Gastroesophageal sphincter (tissue), 4 donors: ENCODE results near the gene TMBIM4. TPM values are rescaled to one million over a fixed set of nuclear protein-coding genes. Genes with fewer than 3 reads are reported as not detected.

Source experiments
- ATAC-seq: fragments of 150-250 bp; one replicate; pipeline ENCODE4 v1.9.1; 2016; ENCODE audit warnings: mild to moderate bottlenecking, moderate library complexity
- H3K27ac ChIP-seq, 4 donors: fragments of 200-600 bp; sonication (generic) in 3 of 4; 1 replicate in 3 of 4; 2 replicates in 1 of 4; pipeline ENCODE4 v1.5.1; 2016 to 2019
- H3K27me3 ChIP-seq: fragments of 200-600 bp; sonication (generic); one replicate; pipeline ENCODE4 v1.5.1; 2019
- H3K36me3 ChIP-seq, 2 donors: fragments of 200-600 bp; sonication (generic); one replicate each; pipeline ENCODE4 v1.5.1; 2019; ENCODE audit warnings: control low read depth in 1 of 2
- H3K4me1 ChIP-seq, 3 donors: fragments of 200-600 bp; sonication (generic); 1 replicate in 2 of 3; 2 replicates in 1 of 3; pipeline ENCODE4 v1.5.1; 2016 to 2019; ENCODE audit warnings: control low read depth in 2 of 3
- H3K4me3 ChIP-seq, 2 donors: fragments of 200-600 bp; sonication (generic); one replicate each; pipeline ENCODE4 v1.5.1; 2019; ENCODE audit warnings: mild to moderate bottlenecking in 1 of 2, moderate library complexity in 1 of 2
- H3K9me3 ChIP-seq, 3 donors: fragments of 200-600 bp; sonication (generic); one replicate each; pipeline ENCODE4 v1.5.1; 2017 to 2019; ENCODE audit warnings: control low read depth in 2 of 3
- EP300 ChIP-seq: sonication (generic); formaldehyde crosslinking; IDR thresholded peaks from one replicate; pipeline ENCODE4 v1.6.1; 2017; ENCODE audit warnings: antibody characterized with exemption, mild to moderate bottlenecking
- POLR2A ChIP-seq, 2 donors: fragments of 450-650 bp; IDR thresholded peaks; one replicate each; pipeline ENCODE4 v1.6.1; 2017; ENCODE audit warnings: antibody characterized with exemption in 2 of 2, mild to moderate bottlenecking in 2 of 2, moderate library complexity in 1 of 2
- POLR2AphosphoS5 ChIP-seq: sonication (generic); formaldehyde crosslinking; IDR thresholded peaks from one replicate; pipeline ENCODE4 v1.6.1; 2017; ENCODE audit warnings: antibody characterized with exemption
- WGBS, 2 donors: methylation state at CpG; one replicate each; pipeline ENCODE4 v1.1.5; 2018; ENCODE audit warnings: low coverage in 1 of 2; 5-methylcytosine and 5-hydroxymethylcytosine counted together
- total RNA-seq, 4 donors: library from RNA; depleted of rRNA; stranded (reverse); fragments of >200 nt; gene quantifications; one replicate each; pipeline ENCODE4 v1.1.0, GENCODE V29; 2016
- TF ChIP-seq, protein P1 (sequence below), 4 experiments: fragments of 200-600 bp in 2 of 4; fragments of 450-650 bp in 2 of 4; sonication (generic) in 1 of 4; IDR thresholded peaks; one replicate each; pipeline ENCODE4 v1.5.1; 2017 to 2019; ENCODE audit warnings: antibody characterized with exemption in 4 of 4, mild to moderate bottlenecking in 2 of 4, moderate library complexity in 2 of 4

The TMBIM4 gene
- total RNA-seq, 4 donors from 2014 or later, result 150 to 162 (median 156) TPM

- H3K9me3 ChIP-seq, result no peaks in the 10 kb centered on the region
- no peak overlapping the region for H3K27ac ChIP-seq
- TF ChIP-seq, protein P1, sequence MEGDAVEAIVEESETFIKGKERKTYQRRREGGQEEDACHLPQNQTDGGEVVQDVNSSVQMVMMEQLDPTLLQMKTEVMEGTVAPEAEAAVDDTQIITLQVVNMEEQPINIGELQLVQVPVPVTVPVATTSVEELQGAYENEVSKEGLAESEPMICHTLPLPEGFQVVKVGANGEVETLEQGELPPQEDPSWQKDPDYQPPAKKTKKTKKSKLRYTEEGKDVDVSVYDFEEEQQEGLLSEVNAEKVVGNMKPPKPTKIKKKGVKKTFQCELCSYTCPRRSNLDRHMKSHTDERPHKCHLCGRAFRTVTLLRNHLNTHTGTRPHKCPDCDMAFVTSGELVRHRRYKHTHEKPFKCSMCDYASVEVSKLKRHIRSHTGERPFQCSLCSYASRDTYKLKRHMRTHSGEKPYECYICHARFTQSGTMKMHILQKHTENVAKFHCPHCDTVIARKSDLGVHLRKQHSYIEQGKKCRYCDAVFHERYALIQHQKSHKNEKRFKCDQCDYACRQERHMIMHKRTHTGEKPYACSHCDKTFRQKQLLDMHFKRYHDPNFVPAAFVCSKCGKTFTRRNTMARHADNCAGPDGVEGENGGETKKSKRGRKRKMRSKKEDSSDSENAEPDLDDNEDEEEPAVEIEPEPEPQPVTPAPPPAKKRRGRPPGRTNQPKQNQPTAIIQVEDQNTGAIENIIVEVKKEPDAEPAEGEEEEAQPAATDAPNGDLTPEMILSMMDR (IDR thresholded peaks at IDR 0.05), result no peak
- TF ChIP-seq EP300 (no peak), POLR2AphosphoS5 (no peak), POLR2A (IDR thresholded peaks at IDR 0.05) (no peak)
- ATAC-seq, result no peak
- peaks cover 0 to 38% of the 10 kb centered on the region in 2 donors for H3K36me3 ChIP-seq
- no peak overlapping the region for H3K4me3 ChIP-seq
- 63 to 88% methylated on average over 1 to 2 of the region's 2 CpGs for WGBS, 2 donors
- H3K4me1 ChIP-seq, result peaks cover 0 to 6% (median 0%) of the 10 kb centered on the region in 3 donors
- H3K27me3 ChIP-seq, result no peaks in the 10 kb centered on the region
Observed at GRCh38 chr12:66119229-66119869, 50.4 kb downstream of the TMBIM4 start.

DNA sequence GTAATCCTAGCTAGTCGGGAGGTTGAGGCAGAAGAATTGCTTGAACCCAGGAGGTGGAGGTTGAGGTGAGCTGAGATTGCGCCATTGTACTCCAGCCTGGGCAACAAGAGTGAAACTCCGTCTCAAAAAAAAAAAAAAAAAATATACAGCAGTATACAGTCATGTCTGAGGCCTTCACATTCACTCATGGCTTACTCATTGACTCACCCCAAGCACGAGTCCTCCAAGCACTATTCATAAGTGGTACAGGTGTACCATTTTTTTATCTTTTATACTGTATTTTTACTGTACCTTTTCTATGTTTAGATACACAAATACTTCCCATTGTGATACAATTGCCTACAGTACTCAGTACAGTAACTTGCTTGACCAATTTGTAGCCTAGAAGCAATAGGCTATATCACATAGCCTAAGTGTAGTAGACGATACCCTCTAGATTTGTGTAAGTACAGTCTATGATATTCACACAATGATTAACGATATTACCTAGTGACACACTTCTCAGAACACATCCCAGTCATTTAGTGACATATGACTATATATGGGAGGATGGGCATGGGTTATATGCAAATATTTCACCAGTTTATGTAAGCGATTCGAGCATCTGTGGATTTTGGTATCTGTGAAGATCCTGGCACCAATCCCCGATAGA lies 51.4 kb downstream of the TMBIM4 start:
- TF ChIP-seq POLR2AphosphoS5, result no peak
- no peak for TF ChIP-seq EP300
- ATAC-seq, result no peak
- H3K4me3 ChIP-seq, result no peak overlapping the region
- 89 to 93% methylated on average over 7 to 9 of the region's 9 CpGs for WGBS, 2 donors
- H3K27me3 ChIP-seq, result no peaks in the 10 kb centered on the region
- peaks cover 0 to 6% (median 0%) of the 10 kb centered on the region in 3 donors for H3K4me1 ChIP-seq
- peaks cover 0 to 28% of the 10 kb centered on the region in 2 donors for H3K36me3 ChIP-seq
- H3K9me3 ChIP-seq, result no peaks in the 10 kb centered on the region
- no peak overlapping the region for H3K27ac ChIP-seq

- WGBS, 2 donors, result 75 to 83% methylated on average over 2 of the region's 2 CpGs
Observed at GRCh38 chr12:66117242-66117641, 52.6 kb downstream of the TMBIM4 start.

GRCh38 chr12:66115071-66115600 lies 54.7 kb downstream of the TMBIM4 start:
- no peaks in the 10 kb centered on the region for H3K9me3 ChIP-seq
- H3K36me3 ChIP-seq, result no peaks in the 10 kb centered on the region
- no peaks in the 10 kb centered on the region for H3K27me3 ChIP-seq
- TF ChIP-seq, protein P1 (IDR thresholded peaks at IDR 0.05), result no peak
- TF ChIP-seq EP300, result no peak
- TF ChIP-seq POLR2AphosphoS5, result no peak
- no peak for TF ChIP-seq POLR2A (IDR thresholded peaks at IDR 0.05)
- ATAC-seq, result no peak
- H3K4me3 ChIP-seq, result no peak overlapping the region
- 62 to 70% methylated on average over 4 of the region's 4 CpGs for WGBS, 2 donors
- peaks cover 0 to 6% (median 0%) of the 10 kb centered on the region in 3 donors for H3K4me1 ChIP-seq
- H3K27ac ChIP-seq, result no peak overlapping the region

More at GRCh38 chr12:66117242-66117641, 52.6 kb downstream of the TMBIM4 start:
- Histone ChIP-seq H3K4me1 (peaks cover 0 to 6% (median 0%) of the 10 kb centered on the region in 3 donors), H3K9me3 (no peaks in the 10 kb centered on the region), H3K4me3 (no peak overlapping the region), H3K27me3 (no peaks in the 10 kb centered on the region), H3K27ac (no peak overlapping the region), H3K36me3 (peaks cover 0 to 17% of the 10 kb centered on the region in 2 donors)
- no peak for TF ChIP-seq POLR2A (IDR thresholded peaks at IDR 0.05)
- no peak for ATAC-seq

DNA sequence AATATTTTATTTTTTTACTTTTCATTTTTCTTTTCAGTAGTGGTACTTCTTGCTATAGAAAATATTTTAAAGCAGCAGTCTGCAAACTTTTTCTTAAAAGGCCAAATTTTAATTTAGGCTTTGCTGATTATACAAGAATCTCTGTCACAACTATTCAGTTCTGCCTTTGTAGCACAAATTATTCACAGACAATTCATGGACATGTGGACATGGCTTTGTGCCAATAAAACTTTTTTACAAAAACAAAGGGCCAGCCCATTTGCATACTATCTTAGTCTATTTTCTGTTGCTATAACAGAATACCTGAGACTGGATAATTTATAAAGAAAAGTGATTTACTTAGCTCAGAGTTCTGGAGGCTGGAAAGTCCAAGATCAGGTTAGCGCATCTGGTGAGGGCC lies 56.3 kb downstream of the TMBIM4 start:
- Histone ChIP-seq H3K4me1 (no peaks in the 10 kb centered on the region), H3K27ac (no peak overlapping the region), H3K4me3 (no peak overlapping the region), H3K9me3 (no peaks in the 10 kb centered on the region), H3K27me3 (no peaks in the 10 kb centered on the region), H3K36me3 (no peaks in the 10 kb centered on the region)
- TF ChIP-seq POLR2A (IDR thresholded peaks at IDR 0.05) (no peak), POLR2AphosphoS5 (no peak)
- WGBS, 2 donors, result 100% methylated on average over 1 of the region's 1 CpG
- ATAC-seq, result no peak

- no peaks in the 10 kb centered on the region for H3K27me3 ChIP-seq
- no peak for ATAC-seq
- no peaks in the 10 kb centered on the region for H3K36me3 ChIP-seq
- TF ChIP-seq EP300 (no peak), POLR2A (IDR thresholded peaks at IDR 0.05) (no peak), POLR2AphosphoS5 (no peak)
- TF ChIP-seq, protein P1 (IDR thresholded peaks at IDR 0.05), result no peak
- no peaks in the 10 kb centered on the region for H3K9me3 ChIP-seq
- H3K4me3 ChIP-seq, result no peak overlapping the region
- H3K27ac ChIP-seq, result no peak overlapping the region
- peaks cover 0 to 4% (median 0%) of the 10 kb centered on the region in 3 donors for H3K4me1 ChIP-seq
Observed at GRCh38 chr12:66111605-66112004, 58.2 kb downstream of the TMBIM4 start.
